GM12878 (cell line): Measurements from ENCODE around the gene PDXP.

Source experiments
- BCL3 ChIP-seq: IDR thresholded peaks from 2 replicates; pipeline ENCODE4 v1.6.1; 2011; ENCODE audit warnings: borderline replicate concordance, low read depth, mild to moderate bottlenecking, moderate library complexity, low read length; ENCODE audit not compliant: insufficient read depth, poor library complexity, severe bottlenecking
- CREB1 ChIP-seq: IDR thresholded peaks from 2 replicates; pipeline ENCODE4 v1.6.1; 2012; ENCODE audit warnings: low read depth, mild to moderate bottlenecking, inconsistent platforms
- CTCF ChIP-seq, 3 experiments: IDR thresholded peaks in 2 of 3; conservative IDR thresholded peaks in 1 of 3; 2 replicates each; pipeline ENCODE4 v1.5.1; 2011; ENCODE audit warnings: low read depth in 3 of 3, low read length in 3 of 3, mild to moderate bottlenecking in 3 of 3, control low read depth in 2 of 3, moderate library complexity in 2 of 3, inconsistent platforms in 1 of 3, mixed read lengths in 1 of 3; ENCODE audit not compliant: control insufficient read depth in 2 of 3, insufficient read depth in 1 of 3; ENCODE audit errors: extremely low read depth in 1 of 3
- CUX1 ChIP-seq: IDR thresholded peaks from 2 replicates; pipeline ENCODE4 v1.6.1; 2012; ENCODE audit warnings: improper control_type of control experiment, low read depth, low read length; ENCODE audit not compliant: insufficient replicate concordance
- FOS ChIP-seq: IDR thresholded peaks from 3 replicates; pipeline ENCODE4 v1.6.1; 2011; ENCODE audit warnings: borderline replicate concordance; ENCODE audit not compliant: insufficient read length; ENCODE audit errors: extremely low read depth
- HDAC2 ChIP-seq: fragments of 200-600 bp; sonication (generic); IDR thresholded peaks from 2 replicates; pipeline ENCODE4 v1.6.1; 2017
- NFYB ChIP-seq: IDR thresholded peaks from 2 replicates; pipeline ENCODE4 v1.6.1; 2011; ENCODE audit warnings: low read depth, mild to moderate bottlenecking, low read length, improper control_type of control experiment, moderate library complexity; ENCODE audit not compliant: insufficient read depth
- POLR2A ChIP-seq: IDR thresholded peaks from 2 replicates; pipeline ENCODE4 v1.6.1; 2011; ENCODE audit warnings: low read depth, mild to moderate bottlenecking, low read length
- TAF1 ChIP-seq: IDR thresholded peaks from 2 replicates; pipeline ENCODE4 v1.6.1; 2011; ENCODE audit warnings: mild to moderate bottlenecking, low read depth, low read length, borderline replicate concordance
- TCF3 ChIP-seq: IDR thresholded peaks from 2 replicates; pipeline ENCODE4 v1.6.1; 2012; ENCODE audit warnings: low read depth, mild to moderate bottlenecking, low read length, borderline replicate concordance; ENCODE audit not compliant: insufficient read depth
- ZNF384 ChIP-seq: IDR thresholded peaks from 2 replicates; pipeline ENCODE4 v1.6.1; 2012; ENCODE audit warnings: low read depth, mild to moderate bottlenecking, low read length, improper control_type of control experiment, borderline replicate concordance
- TF ChIP-seq, protein P1 (sequence below): IDR thresholded peaks from 2 replicates; pipeline ENCODE4 v1.6.1; 2012; ENCODE audit warnings: low read depth, low read length, improper control_type of control experiment
- TF ChIP-seq, protein P2 (sequence below): fragments of 450-650 bp; IDR thresholded peaks from 2 replicates; pipeline ENCODE4 v1.6.1; 2017; ENCODE audit warnings: mild to moderate bottlenecking
- TF ChIP-seq, protein P3 (sequence below): fragments of 450-650 bp; IDR thresholded peaks from 2 replicates; pipeline ENCODE4 v1.6.1; 2016; ENCODE audit warnings: mild to moderate bottlenecking, moderate library complexity, borderline replicate concordance

- TF ChIP-seq, protein P1, sequence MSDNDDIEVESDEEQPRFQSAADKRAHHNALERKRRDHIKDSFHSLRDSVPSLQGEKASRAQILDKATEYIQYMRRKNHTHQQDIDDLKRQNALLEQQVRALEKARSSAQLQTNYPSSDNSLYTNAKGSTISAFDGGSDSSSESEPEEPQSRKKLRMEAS, result no peak
- TF ChIP-seq CTCF (IDR thresholded peaks at IDR 0.05 in 2 of 3, conservative IDR thresholded peaks at IDR 0.05 in 1 of 3; ENCODE audit: control insufficient read depth in 2 of 3, extremely low read depth in 1 of 3, insufficient read depth in 1 of 3, low read depth in 3 of 3, low read length in 3 of 3) (no peak), POLR2A (no peak), BCL3 (no peak), CUX1 (no peak), CREB1 (no peak), NFYB (no peak), TCF3 (no peak), ZNF384 (no peak), TAF1 (no peak), HDAC2 (no peak), FOS (no peak)
- TF ChIP-seq, protein P2, sequence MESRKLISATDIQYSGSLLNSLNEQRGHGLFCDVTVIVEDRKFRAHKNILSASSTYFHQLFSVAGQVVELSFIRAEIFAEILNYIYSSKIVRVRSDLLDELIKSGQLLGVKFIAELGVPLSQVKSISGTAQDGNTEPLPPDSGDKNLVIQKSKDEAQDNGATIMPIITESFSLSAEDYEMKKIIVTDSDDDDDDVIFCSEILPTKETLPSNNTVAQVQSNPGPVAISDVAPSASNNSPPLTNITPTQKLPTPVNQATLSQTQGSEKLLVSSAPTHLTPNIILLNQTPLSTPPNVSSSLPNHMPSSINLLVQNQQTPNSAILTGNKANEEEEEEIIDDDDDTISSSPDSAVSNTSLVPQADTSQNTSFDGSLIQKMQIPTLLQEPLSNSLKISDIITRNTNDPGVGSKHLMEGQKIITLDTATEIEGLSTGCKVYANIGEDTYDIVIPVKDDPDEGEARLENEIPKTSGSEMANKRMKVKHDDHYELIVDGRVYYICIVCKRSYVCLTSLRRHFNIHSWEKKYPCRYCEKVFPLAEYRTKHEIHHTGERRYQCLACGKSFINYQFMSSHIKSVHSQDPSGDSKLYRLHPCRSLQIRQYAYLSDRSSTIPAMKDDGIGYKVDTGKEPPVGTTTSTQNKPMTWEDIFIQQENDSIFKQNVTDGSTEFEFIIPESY, result no peak
- TF ChIP-seq, protein P3, sequence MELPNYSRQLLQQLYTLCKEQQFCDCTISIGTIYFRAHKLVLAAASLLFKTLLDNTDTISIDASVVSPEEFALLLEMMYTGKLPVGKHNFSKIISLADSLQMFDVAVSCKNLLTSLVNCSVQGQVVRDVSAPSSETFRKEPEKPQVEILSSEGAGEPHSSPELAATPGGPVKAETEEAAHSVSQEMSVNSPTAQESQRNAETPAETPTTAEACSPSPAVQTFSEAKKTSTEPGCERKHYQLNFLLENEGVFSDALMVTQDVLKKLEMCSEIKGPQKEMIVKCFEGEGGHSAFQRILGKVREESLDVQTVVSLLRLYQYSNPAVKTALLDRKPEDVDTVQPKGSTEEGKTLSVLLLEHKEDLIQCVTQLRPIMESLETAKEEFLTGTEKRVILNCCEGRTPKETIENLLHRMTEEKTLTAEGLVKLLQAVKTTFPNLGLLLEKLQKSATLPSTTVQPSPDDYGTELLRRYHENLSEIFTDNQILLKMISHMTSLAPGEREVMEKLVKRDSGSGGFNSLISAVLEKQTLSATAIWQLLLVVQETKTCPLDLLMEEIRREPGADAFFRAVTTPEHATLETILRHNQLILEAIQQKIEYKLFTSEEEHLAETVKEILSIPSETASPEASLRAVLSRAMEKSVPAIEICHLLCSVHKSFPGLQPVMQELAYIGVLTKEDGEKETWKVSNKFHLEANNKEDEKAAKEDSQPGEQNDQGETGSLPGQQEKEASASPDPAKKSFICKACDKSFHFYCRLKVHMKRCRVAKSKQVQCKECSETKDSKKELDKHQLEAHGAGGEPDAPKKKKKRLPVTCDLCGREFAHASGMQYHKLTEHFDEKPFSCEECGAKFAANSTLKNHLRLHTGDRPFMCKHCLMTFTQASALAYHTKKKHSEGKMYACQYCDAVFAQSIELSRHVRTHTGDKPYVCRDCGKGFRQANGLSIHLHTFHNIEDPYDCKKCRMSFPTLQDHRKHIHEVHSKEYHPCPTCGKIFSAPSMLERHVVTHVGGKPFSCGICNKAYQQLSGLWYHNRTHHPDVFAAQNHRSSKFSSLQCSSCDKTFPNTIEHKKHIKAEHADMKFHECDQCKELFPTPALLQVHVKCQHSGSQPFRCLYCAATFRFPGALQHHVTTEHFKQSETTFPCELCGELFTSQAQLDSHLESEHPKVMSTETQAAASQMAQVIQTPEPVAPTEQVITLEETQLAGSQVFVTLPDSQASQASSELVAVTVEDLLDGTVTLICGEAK, result no peak
Observed at GRCh38 chr22:37610480-37611129, 47.9 kb upstream of the PDXP start.
